Mesenchymal stem cell (in vitro differentiated cells and primary cell): ENCODE results near the gene SPATA2L.
"Not testable (repeated sequence)": the region's sequence is repeated elsewhere in the genome, so short reads cannot be mapped to it uniquely, and the experiment has no call there.

ENCODE experiments used
- DNase-seq: peaks from one replicate; pipeline ENCODE4 v3.0.0-alpha.2; 2013
- H2AFZ ChIP-seq: one replicate; pipeline ENCODE4 v1.6.1; 2013; ENCODE audit warnings: low read depth, mild to moderate bottlenecking, control low read depth, inconsistent platforms, low read length, moderate library complexity
- H2AK5ac ChIP-seq: 2 replicates; pipeline ENCODE4 v1.6.1; 2013; ENCODE audit warnings: low read length, moderate library complexity, mild to moderate bottlenecking, inconsistent platforms; ENCODE audit not compliant: severe bottlenecking
- H2BK120ac ChIP-seq: one replicate; pipeline ENCODE4 v1.6.1; 2013; ENCODE audit warnings: low read depth, mild to moderate bottlenecking, inconsistent platforms, low read length, moderate library complexity
- H2BK12ac ChIP-seq, 2 experiments: one replicate each; pipeline ENCODE4 v1.6.1; 2013; ENCODE audit warnings: inconsistent platforms in 2 of 2, low read length in 2 of 2, mild to moderate bottlenecking in 2 of 2, moderate library complexity in 2 of 2, control low read depth in 1 of 2
- H2BK15ac ChIP-seq: one replicate; pipeline ENCODE4 v1.6.1; 2013; ENCODE audit warnings: mild to moderate bottlenecking, low read depth, inconsistent platforms; ENCODE audit not compliant: poor library complexity, severe bottlenecking
- H2BK5ac ChIP-seq: 2 replicates; pipeline ENCODE4 v1.6.1; 2013; ENCODE audit warnings: low read depth, mild to moderate bottlenecking, low read length, control low read depth, inconsistent platforms; ENCODE audit not compliant: poor library complexity, severe bottlenecking
- H3K14ac ChIP-seq, 2 experiments: one replicate each; pipeline ENCODE4 v1.6.1; 2013; ENCODE audit warnings: inconsistent platforms in 2 of 2, low read length in 2 of 2, control low read depth in 1 of 2, mild to moderate bottlenecking in 1 of 2, moderate library complexity in 1 of 2
- H3K18ac ChIP-seq, 2 experiments: one replicate each; pipeline ENCODE4 v1.6.1; 2013; ENCODE audit warnings: inconsistent platforms in 2 of 2, low read length in 2 of 2, control low read depth in 1 of 2, low read depth in 1 of 2, mild to moderate bottlenecking in 1 of 2
- H3K23ac ChIP-seq, 2 experiments: one replicate each; pipeline ENCODE4 v1.6.1; 2013; ENCODE audit warnings: inconsistent platforms in 2 of 2, low read length in 2 of 2, mild to moderate bottlenecking in 2 of 2, moderate library complexity in 2 of 2, control low read depth in 1 of 2
- H3K27ac ChIP-seq: 2 replicates; pipeline ENCODE4 v1.5.1; 2013; ENCODE audit warnings: mild to moderate bottlenecking, moderate library complexity, low read length, control low read depth, inconsistent platforms; ENCODE audit not compliant: poor library complexity, severe bottlenecking
- H3K27me3 ChIP-seq, 2 experiments: 2 replicates each; pipeline versions ENCODE4 v1.6.1 to v1.7.0; 2013; ENCODE audit warnings: low read length in 2 of 2, mild to moderate bottlenecking in 2 of 2, moderate library complexity in 2 of 2, control low read depth in 1 of 2, inconsistent platforms in 1 of 2; ENCODE audit not compliant: control insufficient read depth in 1 of 2, insufficient read depth in 1 of 2
- H3K36me3 ChIP-seq, 2 experiments: 2 replicates each; pipeline versions ENCODE4 v1.6.1 to v1.7.0; 2013; ENCODE audit warnings: low read length in 2 of 2, control low read depth in 1 of 2, inconsistent platforms in 1 of 2, low read depth in 1 of 2, mild to moderate bottlenecking in 1 of 2; ENCODE audit not compliant: insufficient read depth in 2 of 2, control insufficient read depth in 1 of 2
- H3K4ac ChIP-seq, 2 experiments: one replicate each; pipeline ENCODE4 v1.6.1; 2013; ENCODE audit warnings: inconsistent platforms in 2 of 2, low read length in 2 of 2, mild to moderate bottlenecking in 2 of 2, moderate library complexity in 2 of 2, control low read depth in 1 of 2, low read depth in 1 of 2
- H3K4me1 ChIP-seq: 2 replicates; pipeline ENCODE4 v1.6.1; 2013; ENCODE audit warnings: low read depth, low read length, control low read depth; ENCODE audit not compliant: control insufficient read depth, insufficient read depth
- H3K4me2 ChIP-seq: 2 replicates; pipeline ENCODE4 v1.6.1; 2013; ENCODE audit warnings: low read length, mild to moderate bottlenecking, inconsistent platforms; ENCODE audit not compliant: poor library complexity, severe bottlenecking
- H3K4me3 ChIP-seq, 2 experiments: 2 replicates each; pipeline versions ENCODE4 v1.5.1 to v1.7.0; 2013; ENCODE audit warnings: low read length in 2 of 2, mild to moderate bottlenecking in 2 of 2, control low read depth in 1 of 2, low read depth in 1 of 2; ENCODE audit not compliant: insufficient read depth in 1 of 2
- H3K79me1 ChIP-seq: replicated peaks from 2 replicates; pipeline ENCODE4 v1.6.1; 2013; ENCODE audit warnings: mild to moderate bottlenecking, control low read depth, low read length, inconsistent platforms; ENCODE audit not compliant: poor library complexity, severe bottlenecking
- H3K9ac ChIP-seq: 2 replicates; pipeline ENCODE4 v1.7.0; 2013; ENCODE audit warnings: mild to moderate bottlenecking, low read length, moderate library complexity
- H3K9me3 ChIP-seq: 2 replicates; pipeline ENCODE4 v1.7.0; 2013; ENCODE audit warnings: mild to moderate bottlenecking, low read length; ENCODE audit not compliant: control insufficient read depth
- H4K8ac ChIP-seq: one replicate; pipeline ENCODE4 v1.6.1; 2013; ENCODE audit warnings: inconsistent platforms, mild to moderate bottlenecking, low read length, moderate library complexity
- H4K91ac ChIP-seq: one replicate; pipeline ENCODE4 v1.6.1; 2013; ENCODE audit warnings: mild to moderate bottlenecking, low read length, inconsistent platforms
- WGBS: methylation state at CpG from one replicate; pipeline ENCODE4 v1.1.7; 2013; ENCODE audit warnings: mixed read lengths; 5-methylcytosine and 5-hydroxymethylcytosine counted together

The SPATA2L gene

GRCh38 chr16:89695875-89696669 is 5.4 kb downstream of the SPATA2L start:
- WGBS, result 86% methylated on average over 25 of the region's 25 CpGs
- H3K4me3 ChIP-seq, result peak overlapping the region in 1 of 2 experiments; percentile 15
- no peaks in the 10 kb centered on the region for H3K27me3 ChIP-seq

GRCh38 chr16:89695086-89695874 is 6.2 kb downstream of the SPATA2L start:
- Histone ChIP-seq H2AK5ac (no peak overlapping the region), H4K8ac (no peak overlapping the region), H3K18ac (no peak overlapping the region), H2BK5ac (peak overlapping the region; percentile 10), H3K4me2 (no peak overlapping the region), H3K36me3 (peaks cover 45 to 76% of the 10 kb centered on the region in 2 experiments), H3K23ac (no peak overlapping the region), H3K9ac (no peak overlapping the region), H3K4me1 (peaks cover 32% of the 10 kb centered on the region), H3K79me1 (peaks cover 35% of the 10 kb centered on the region), H3K27ac (no peak overlapping the region), H3K27me3 (no peaks in the 10 kb centered on the region), H4K91ac (peak overlapping the region; percentile 55), H3K14ac (no peak overlapping the region), H2BK12ac (no peak overlapping the region), H3K4ac (no peak overlapping the region), H3K9me3 (no peaks in the 10 kb centered on the region), H2BK120ac (no peak overlapping the region), H3K4me3 (no peak overlapping the region), H2AFZ (no peak overlapping the region), H2BK15ac (no peak overlapping the region)
- WGBS, result 94% methylated on average over 31 of the region's 31 CpGs
- no peak for DNase-seq

More at GRCh38 chr16:89695875-89696669, 5.4 kb downstream of the SPATA2L start:
- no peaks in the 10 kb centered on the region for H3K9me3 ChIP-seq
- H2BK120ac ChIP-seq, result no peak overlapping the region
- H2BK12ac ChIP-seq, result peak overlapping the region in 1 of 2 experiments; percentile 32
- H3K27ac ChIP-seq, result no peak overlapping the region
- no peak overlapping the region for H3K9ac ChIP-seq
- no peak overlapping the region for H4K91ac ChIP-seq
- no peak overlapping the region for H3K14ac ChIP-seq
- peaks cover 40% of the 10 kb centered on the region for H3K4me1 ChIP-seq
- H2BK5ac ChIP-seq, result no peak overlapping the region
- DNase-seq, result no peak
- H3K36me3 ChIP-seq, result peaks cover 41 to 70% of the 10 kb centered on the region in 2 experiments
- no peak overlapping the region for H3K23ac ChIP-seq
- H2AK5ac ChIP-seq, result no peak overlapping the region
- peaks cover 33% of the 10 kb centered on the region for H3K79me1 ChIP-seq
- no peak overlapping the region for H2AFZ ChIP-seq
- no peak overlapping the region for H4K8ac ChIP-seq
- no peak overlapping the region for H3K4me2 ChIP-seq
- no peak overlapping the region for H2BK15ac ChIP-seq
- no peak overlapping the region for H3K18ac ChIP-seq
- no peak overlapping the region for H3K4ac ChIP-seq

- H3K18ac ChIP-seq, H3K4ac ChIP-seq, H3K23ac ChIP-seq, H2AFZ ChIP-seq, H2BK12ac ChIP-seq, H2BK15ac ChIP-seq, H2AK5ac ChIP-seq, H3K9ac ChIP-seq, H3K14ac ChIP-seq, H3K4me3 ChIP-seq, DNase-seq, H3K27ac ChIP-seq, H3K4me2 ChIP-seq, H2BK120ac ChIP-seq, H4K91ac ChIP-seq, H4K8ac ChIP-seq, H3K27me3 ChIP-seq, H2BK5ac ChIP-seq, H3K9me3 ChIP-seq: not testable (repeated sequence)
- Histone ChIP-seq H3K36me3 (peaks cover 51 to 80% of the 10 kb centered on the region in 2 experiments), H3K79me1 (peaks cover 36% of the 10 kb centered on the region), H3K4me1 (peaks cover 28% of the 10 kb centered on the region)
- 93% methylated on average over 23 of the region's 23 CpGs for WGBS
Measured at GRCh38 chr16:89694784-89695085, 6.8 kb downstream of the SPATA2L start.
